Measurements from ENCODE around the gene FNBP1.

- no peak for TF ChIP-seq CTCF (IDR thresholded peaks at IDR 0.05)
- TF ChIP-seq EZH2 (IDR thresholded peaks at IDR 0.05; ENCODE audit: borderline replicate concordance, insufficient read depth, low read depth, low read length, poor library complexity, severe bottlenecking), result no peak
Observed at GRCh38 chr9:129979071-129979745, 63.8 kb downstream of the FNBP1 start.

All from B cell (primary cell).